GM12878 (cell line): ENCODE measurements around the gene LINGO1.

Experiments
- ATF2 ChIP-seq: IDR thresholded peaks from 2 replicates; pipeline ENCODE4 v1.6.1; 2012; ENCODE audit warnings: low read length, inconsistent platforms
- DPF2 ChIP-seq: fragments of 450-650 bp; IDR thresholded peaks from 2 replicates; pipeline ENCODE4 v1.6.1; 2017; ENCODE audit warnings: mild to moderate bottlenecking
- E2F4 ChIP-seq: IDR thresholded peaks from 2 replicates; pipeline ENCODE4 v1.6.1; 2012; ENCODE audit warnings: low read depth, low read length, improper control_type of control experiment
- POLR2A ChIP-seq: IDR thresholded peaks from 2 replicates; pipeline ENCODE4 v1.6.1; 2011; ENCODE audit warnings: low read depth, mild to moderate bottlenecking, low read length
- SKIL ChIP-seq: fragments of 450-650 bp; IDR thresholded peaks from 2 replicates; pipeline ENCODE4 v1.6.1; 2017; ENCODE audit warnings: mild to moderate bottlenecking, low read depth, inconsistent platforms; ENCODE audit not compliant: poor library complexity, severe bottlenecking
- SMC3 ChIP-seq: IDR thresholded peaks from 2 replicates; pipeline ENCODE4 v1.6.1; 2011; ENCODE audit warnings: low read length, improper control_type of control experiment, borderline replicate concordance

DNA sequence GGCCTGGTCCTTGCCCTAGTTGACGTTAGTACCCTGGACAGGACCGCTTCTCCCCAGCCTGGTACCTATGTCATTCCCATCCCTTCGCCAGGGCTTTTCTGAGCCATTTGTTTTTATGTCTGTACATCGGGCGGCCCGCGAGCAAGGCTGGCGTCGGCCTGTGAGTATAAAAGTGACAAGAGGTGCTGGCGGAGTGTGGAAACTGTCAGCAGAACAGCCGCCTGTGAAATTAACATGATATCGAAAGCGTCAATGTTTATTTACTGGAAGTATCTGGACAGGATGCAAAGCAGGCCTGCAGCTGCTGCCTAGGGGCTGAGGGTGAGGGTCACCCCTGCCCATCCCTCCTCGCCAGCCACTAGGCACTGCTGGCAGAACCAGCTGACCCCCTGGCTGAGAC is 33.4 kb downstream of the LINGO1 start:
- TF ChIP-seq POLR2A: no peak
- TF ChIP-seq SMC3: no peak
- no peak for TF ChIP-seq SKIL
- no peak for TF ChIP-seq DPF2
- no peak for TF ChIP-seq ATF2
- no peak for TF ChIP-seq E2F4
